Nephron progenitor cell (in vitro differentiated cells): ENCODE results near the gene FRG1.
"Not testable (repeated sequence)": the region's sequence is repeated elsewhere in the genome, so short reads cannot be mapped to it uniquely, and the experiment has no call there.

ENCODE experiments used
- DNase-seq: peaks from one replicate; pipeline ENCODE4 v3.0.0; 2021
- H3K27ac Mint-ChIP-seq: 2 replicates; pipeline ENCODE4 v1.8.0; 2021; ENCODE audit warnings: mild to moderate bottlenecking, moderate library complexity, mixed read lengths
- H3K27me3 Mint-ChIP-seq: 2 replicates; pipeline ENCODE4 v1.8.0; 2021; ENCODE audit warnings: mild to moderate bottlenecking, low read depth, mixed read lengths; ENCODE audit not compliant: poor library complexity
- H3K36me3 Mint-ChIP-seq: 2 replicates; pipeline ENCODE4 v1.8.0; 2021; ENCODE audit warnings: low read depth, mixed read lengths
- H3K4me1 Mint-ChIP-seq: 2 replicates; pipeline ENCODE4 v1.8.0; 2021; ENCODE audit warnings: mixed read lengths
- H3K4me3 Mint-ChIP-seq: 2 replicates; pipeline ENCODE4 v1.8.0; 2021; ENCODE audit warnings: mild to moderate bottlenecking, moderate library complexity, mixed read lengths
- H3K9me3 Mint-ChIP-seq: 2 replicates; pipeline ENCODE4 v1.8.0; 2021; ENCODE audit warnings: mild to moderate bottlenecking, moderate library complexity, mixed read lengths
- CTCF ChIP-seq: fragments of 200-600 bp; sonication (generic); IDR thresholded peaks from 2 replicates; pipeline ENCODE4 v1.5.0; 2021; ENCODE audit warnings: antibody characterized with exemption

Gene FRG1

GRCh38 chr4:189974056-189974455, 33.4 kb downstream of the FRG1 start:
- no peak for DNase-seq

GRCh38 chr4:189979196-189980047, 38.8 kb downstream of the FRG1 start:
- Mint-ChIP-seq H3K4me3 (no peak overlapping the region), H3K4me1 (no peaks in the 10 kb centered on the region), H3K27ac (no peak overlapping the region), H3K9me3 (peaks cover 76% of the 10 kb centered on the region), H3K36me3 (no peaks in the 10 kb centered on the region), H3K27me3 (peaks cover 7% of the 10 kb centered on the region)
- TF ChIP-seq CTCF, result no peak
- DNase-seq, result no peak

More at GRCh38 chr4:189974056-189974455, 33.4 kb downstream of the FRG1 start:
- peaks cover 78% of the 10 kb centered on the region for H3K9me3 Mint-ChIP-seq
- no peaks in the 10 kb centered on the region for H3K36me3 Mint-ChIP-seq
- TF ChIP-seq CTCF, result no peak
- H3K4me1 Mint-ChIP-seq, result no peaks in the 10 kb centered on the region
- H3K27ac Mint-ChIP-seq, result no peak overlapping the region
- no peak overlapping the region for H3K4me3 Mint-ChIP-seq
- peaks cover 3% of the 10 kb centered on the region for H3K27me3 Mint-ChIP-seq

- H3K27me3 Mint-ChIP-seq, H3K27ac Mint-ChIP-seq, H3K4me1 Mint-ChIP-seq, H3K4me3 Mint-ChIP-seq, DNase-seq, H3K36me3 Mint-ChIP-seq: not testable (repeated sequence)
- peaks cover 75% of the 10 kb centered on the region for H3K9me3 Mint-ChIP-seq
Measured at GRCh38 chr4:189980292-189980691, 39.6 kb downstream of the FRG1 start.

GRCh38 chr4:189981970-189982369, 41.3 kb downstream of the FRG1 start:
- H3K27ac Mint-ChIP-seq, result no peak overlapping the region
- H3K4me3 Mint-ChIP-seq, result no peak overlapping the region
- H3K4me1 Mint-ChIP-seq, result no peaks in the 10 kb centered on the region
- H3K27me3 Mint-ChIP-seq, result peaks cover 7% of the 10 kb centered on the region
- no peak for DNase-seq
- no peaks in the 10 kb centered on the region for H3K36me3 Mint-ChIP-seq
- no peak for TF ChIP-seq CTCF
- H3K9me3 Mint-ChIP-seq, result peaks cover 81% of the 10 kb centered on the region

- H3K9me3 Mint-ChIP-seq, result peaks cover 86% of the 10 kb centered on the region
- not testable (repeated sequence) for H3K4me3 Mint-ChIP-seq, H3K36me3 Mint-ChIP-seq, H3K27ac Mint-ChIP-seq, H3K4me1 Mint-ChIP-seq, DNase-seq, H3K27me3 Mint-ChIP-seq
Measured at GRCh38 chr4:189983916-189984526, 43.3 kb downstream of the FRG1 start.

- peaks cover 82% of the 10 kb centered on the region for H3K9me3 Mint-ChIP-seq
- H3K27me3 Mint-ChIP-seq, H3K36me3 Mint-ChIP-seq, H3K27ac Mint-ChIP-seq, H3K4me3 Mint-ChIP-seq, H3K4me1 Mint-ChIP-seq, DNase-seq: not testable (repeated sequence)
Measured at GRCh38 chr4:189984661-189985060, 44.0 kb downstream of the FRG1 start.

- H3K36me3 Mint-ChIP-seq, DNase-seq, H3K4me1 Mint-ChIP-seq, H3K27me3 Mint-ChIP-seq, H3K4me3 Mint-ChIP-seq, H3K27ac Mint-ChIP-seq: not testable (repeated sequence)
- H3K9me3 Mint-ChIP-seq, result peaks cover 83% of the 10 kb centered on the region
Measured at GRCh38 chr4:189985651-189986243, 45.1 kb downstream of the FRG1 start.
